ENCODE results near the gene SETDB1.
A peak's percentile ranks its signal among the peaks of the same experiment; 100 is the strongest.
"Not testable (repeated sequence)": the region's sequence is repeated elsewhere in the genome, so short reads cannot be mapped to it uniquely, and the experiment has no call there.

Gene SETDB1

DNA sequence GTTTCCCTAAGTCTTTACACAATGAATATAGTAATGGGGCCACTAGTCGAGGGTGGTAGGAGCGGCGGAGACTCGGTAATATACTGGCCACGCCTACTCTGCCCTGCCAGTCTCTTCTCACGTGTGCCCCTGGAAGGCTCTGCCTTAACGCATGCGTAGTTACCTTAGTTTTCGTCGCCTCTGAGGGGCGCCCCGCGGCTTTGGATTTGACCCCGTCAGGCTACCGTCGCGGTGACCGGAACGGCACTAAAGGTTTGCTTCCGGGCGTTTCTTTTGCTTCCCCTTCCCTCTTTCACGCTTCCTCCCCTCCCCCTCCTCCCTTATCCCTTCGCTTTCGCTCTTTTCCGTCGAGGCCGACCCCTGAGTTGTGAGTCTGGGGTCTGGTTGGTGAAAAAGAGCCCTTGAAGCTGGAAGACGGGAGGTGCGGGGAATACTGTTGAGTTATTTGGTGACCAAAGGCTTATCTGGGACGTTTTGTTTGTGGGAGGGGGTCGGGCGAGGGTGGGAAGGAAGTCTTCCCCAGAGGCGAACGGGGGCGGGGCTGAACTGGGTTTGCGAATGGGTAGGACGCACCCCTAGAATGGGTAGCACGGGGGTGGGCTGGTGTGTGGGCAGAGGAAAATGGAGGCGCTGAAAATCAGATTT is at the start of gene SETDB1:
TSS of gene SETDB1 (plus strand) at position 267 of the 645 bp plus-strand sequence. CDS start 1,352 bp downstream, outside the sequence.
- DNase-seq: peak; percentile 99
- in situ Hi-C loops (cut with HindIII; ENCODE audit: low pct_ligation_motif_present, low pct_unique_long_range_greater_than_20kb, low sequenced_read_pairs): no loop called here

DNA sequence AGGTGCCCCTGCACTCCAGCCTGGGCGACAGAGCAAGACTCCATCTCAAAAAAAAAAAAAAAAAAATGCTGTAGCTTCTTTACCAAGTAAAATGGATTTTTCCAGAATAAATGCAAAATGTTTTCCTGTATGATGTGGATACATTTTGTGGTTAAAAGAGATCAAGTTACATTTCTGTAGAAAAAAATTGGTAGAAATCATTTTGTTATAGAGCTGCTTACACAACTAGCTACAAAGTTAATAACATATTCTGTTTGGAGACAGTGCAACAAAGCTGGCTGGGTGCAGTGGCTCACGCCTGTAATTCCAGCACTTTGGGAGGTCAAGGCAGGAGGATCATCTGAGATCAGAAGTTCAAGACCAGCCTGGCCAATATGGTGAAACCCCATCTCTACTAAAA is 47.2 kb upstream of the SETDB1 start:
- DNase-seq; in situ Hi-C loops (cut with HindIII; ENCODE audit: low pct_ligation_motif_present, low pct_unique_long_range_greater_than_20kb, low sequenced_read_pairs): not testable (repeated sequence)

DNA sequence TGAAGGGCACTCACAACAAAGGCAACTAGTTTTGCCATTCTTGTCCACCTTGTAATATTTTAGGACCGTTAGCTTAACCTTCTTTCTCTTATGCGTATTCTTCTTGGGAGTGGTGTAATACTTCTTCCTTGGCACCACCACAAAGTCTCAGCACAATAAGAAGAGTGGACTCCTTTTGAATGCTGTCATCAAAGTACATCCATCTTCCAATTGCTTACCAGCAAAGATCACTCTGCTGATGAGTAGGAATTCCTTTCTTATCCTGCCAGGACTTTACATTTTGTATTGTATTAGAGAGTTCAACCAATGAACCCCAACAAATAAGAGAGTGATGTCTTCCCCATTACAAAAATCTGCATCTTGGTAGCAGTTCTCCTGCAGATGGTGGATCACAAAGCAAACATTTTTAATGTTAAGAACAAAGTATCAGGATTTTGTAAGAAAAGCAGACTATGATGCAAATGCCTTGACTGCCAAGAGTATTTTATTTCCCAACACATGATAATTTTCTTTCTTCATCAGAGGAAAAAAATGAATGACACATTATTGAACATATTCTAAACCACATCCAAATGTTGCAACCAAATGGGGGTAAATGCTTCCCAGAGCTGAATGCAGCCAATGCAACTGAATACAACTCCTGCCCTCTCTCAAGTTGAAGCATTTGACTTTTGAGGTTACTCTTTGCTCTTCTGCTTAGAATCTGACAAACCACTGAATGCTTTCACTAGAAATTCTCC is 44.7 kb upstream of the SETDB1 start:
- no peak for DNase-seq
- in situ Hi-C loops (cut with HindIII; ENCODE audit: low pct_ligation_motif_present, low pct_unique_long_range_greater_than_20kb, low sequenced_read_pairs): no loop called here

DNA sequence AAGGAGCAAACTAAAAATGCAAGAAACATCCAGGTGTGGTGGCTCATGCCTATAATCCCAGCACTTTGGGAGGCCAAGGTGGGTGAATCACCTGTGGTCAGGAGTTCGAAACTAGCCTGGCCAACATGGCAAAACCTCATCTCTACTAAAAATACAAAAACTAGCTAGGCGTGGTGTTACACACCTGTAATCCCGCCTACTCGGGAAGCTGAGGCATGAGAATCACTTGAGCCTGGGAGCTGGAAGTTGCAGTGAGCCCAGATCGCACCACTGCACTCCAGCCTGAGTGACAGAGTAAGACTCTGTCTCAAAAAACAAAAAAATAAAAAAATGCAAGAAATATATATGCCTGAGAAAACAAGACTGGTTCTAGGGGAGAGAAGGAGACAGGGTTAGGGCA is 43.0 kb upstream of the SETDB1 start:
- DNase-seq; in situ Hi-C loops (cut with HindIII; ENCODE audit: low pct_ligation_motif_present, low pct_unique_long_range_greater_than_20kb, low sequenced_read_pairs): not testable (repeated sequence)

DNA sequence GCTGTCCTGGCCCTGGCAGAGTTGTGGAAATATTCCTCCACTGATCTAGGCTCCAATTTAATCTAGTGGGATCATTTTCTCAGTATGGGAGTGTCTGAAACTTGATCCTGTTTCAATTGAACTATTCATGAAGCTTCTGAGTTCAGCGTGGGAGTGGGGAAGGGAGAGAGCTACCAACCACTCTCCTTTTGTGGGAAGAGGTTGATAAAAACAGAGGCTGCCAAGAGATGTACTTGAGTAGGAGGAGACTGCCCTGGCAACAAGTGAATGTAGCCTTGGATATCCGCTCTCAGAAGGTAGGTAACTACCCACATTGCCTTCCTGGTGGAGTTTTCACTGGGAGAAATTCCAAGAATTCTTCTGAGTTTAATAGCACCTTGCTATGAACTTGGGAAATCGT is 39.1 kb upstream of the SETDB1 start, which contains the start of gene CTXND2:
TSS of gene CTXND2 (plus strand) at position 119 of the 400 bp plus-strand sequence. CDS start 25,179 bp downstream, outside the sequence.
- in situ Hi-C loops (cut with HindIII; ENCODE audit: low pct_ligation_motif_present, low pct_unique_long_range_greater_than_20kb, low sequenced_read_pairs): no loop called here
- DNase-seq: no peak

DNA sequence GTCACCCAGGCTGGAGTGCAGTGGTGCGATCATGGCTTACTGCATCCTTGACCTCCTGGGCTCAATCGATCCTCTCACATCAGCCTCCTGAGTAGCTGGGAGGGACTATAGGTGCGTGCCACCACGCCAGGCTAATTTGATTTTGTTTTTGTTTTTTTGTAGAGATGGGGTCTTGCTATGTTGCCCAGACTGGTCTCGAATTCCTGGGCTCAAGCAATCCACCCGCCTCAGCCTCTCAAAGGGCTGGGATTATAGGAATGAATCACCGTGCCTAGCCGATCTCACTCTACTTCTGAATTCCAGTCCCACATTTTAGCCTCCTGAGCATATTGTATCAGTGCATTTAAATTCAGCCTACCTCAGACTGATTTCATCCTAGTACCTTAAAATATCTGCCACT is 37.4 kb upstream of the SETDB1 start:
- in situ Hi-C loops (cut with HindIII; ENCODE audit: low pct_ligation_motif_present, low pct_unique_long_range_greater_than_20kb, low sequenced_read_pairs): no loop called here

DNA sequence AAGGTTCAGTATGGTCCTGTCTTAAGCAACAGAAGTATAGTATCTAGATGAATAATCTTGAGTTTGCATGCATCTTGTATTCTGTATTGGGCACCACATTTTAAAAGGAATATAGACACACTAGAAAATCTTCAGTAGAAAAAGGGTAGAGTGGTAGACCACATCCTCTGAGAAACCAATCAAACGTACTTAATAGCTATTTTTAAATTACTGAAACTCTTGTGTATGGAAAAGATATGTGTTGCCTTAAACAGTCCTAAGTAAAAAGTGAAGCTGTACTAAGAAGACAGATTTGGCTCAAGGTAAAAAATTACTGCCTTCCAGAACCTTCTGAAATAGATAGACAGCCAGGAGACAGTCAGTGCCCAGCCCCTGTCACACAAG is 36.1 kb upstream of the SETDB1 start:
- in situ Hi-C loops (cut with HindIII; ENCODE audit: low pct_ligation_motif_present, low pct_unique_long_range_greater_than_20kb, low sequenced_read_pairs): no loop called here

More for the DNA sequence above, 37.4 kb upstream of the SETDB1 start:
- no peak for DNase-seq

DNA sequence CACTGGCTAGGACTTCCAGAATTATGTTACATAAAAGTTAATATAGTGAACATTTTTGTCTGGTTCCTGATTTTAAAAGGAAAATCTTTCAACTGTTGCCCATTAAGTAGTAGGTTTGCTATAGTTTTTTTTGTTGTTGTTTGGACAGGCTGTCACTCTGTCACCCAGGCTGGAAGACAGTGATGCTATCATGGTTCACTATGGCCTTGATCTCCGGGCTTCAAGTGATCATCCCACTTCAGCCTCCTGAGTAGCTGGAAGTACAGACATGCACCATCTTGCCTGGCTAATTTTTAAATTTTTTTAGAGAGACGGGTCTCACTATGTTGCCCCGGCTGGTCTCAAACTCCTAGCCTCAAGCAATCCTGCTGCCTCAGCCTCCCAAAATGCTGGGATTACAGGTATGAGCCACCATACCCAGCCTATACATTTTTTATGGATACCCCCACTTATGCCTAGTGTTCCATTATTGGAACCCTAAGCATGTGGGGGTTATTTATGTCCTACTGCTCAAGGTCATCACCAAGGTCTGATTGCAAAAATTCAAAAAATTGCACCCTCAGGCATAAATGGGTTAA is 32.7 kb upstream of the SETDB1 start:
- DNase-seq: no peak
- in situ Hi-C loops (cut with HindIII; ENCODE audit: low pct_ligation_motif_present, low pct_unique_long_range_greater_than_20kb, low sequenced_read_pairs): no loop called here

More for the DNA sequence above, 36.1 kb upstream of the SETDB1 start:
- DNase-seq: no peak

DNA sequence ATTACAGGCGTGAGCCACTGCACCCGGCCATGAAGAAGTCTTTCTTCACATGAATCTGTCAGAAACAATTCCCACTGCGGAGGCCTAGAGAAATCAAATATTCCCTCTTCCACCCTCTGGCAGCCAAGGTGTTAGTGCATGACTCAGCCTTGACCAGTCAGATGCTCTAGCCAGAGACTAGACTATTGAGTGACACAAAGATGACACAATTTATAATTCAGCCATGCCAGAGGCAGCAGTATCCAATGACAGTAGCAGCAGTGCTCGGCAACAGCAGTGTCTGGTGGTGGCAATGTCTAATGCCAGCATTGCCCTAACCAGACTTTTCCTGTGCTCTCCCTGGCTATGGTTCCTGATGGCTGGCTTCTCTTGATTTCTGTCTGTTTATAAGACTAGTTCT is 30.5 kb upstream of the SETDB1 start:
- DNase-seq: peak; percentile 29

DNA sequence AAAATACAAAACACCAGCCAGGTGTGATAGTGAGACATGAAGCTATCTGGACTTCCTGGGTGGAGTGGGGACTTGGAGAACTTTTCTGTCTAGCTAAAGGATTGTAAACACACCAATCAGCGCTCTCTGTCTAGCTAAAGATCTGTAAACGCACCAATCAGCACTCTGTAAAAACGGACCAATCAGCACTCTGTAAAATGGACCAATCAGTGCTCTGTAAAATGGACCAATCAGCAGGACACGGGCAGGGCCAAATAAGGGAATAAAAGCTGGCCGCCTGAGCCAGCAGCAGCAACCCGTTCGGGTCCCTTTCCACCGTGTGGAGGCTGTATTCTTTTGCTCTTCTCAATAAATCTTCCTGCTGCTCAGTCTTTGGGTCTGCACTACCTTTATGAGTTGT is 26.4 kb upstream of the SETDB1 start:
- in situ Hi-C loops (cut with HindIII; ENCODE audit: low pct_ligation_motif_present, low pct_unique_long_range_greater_than_20kb, low sequenced_read_pairs): not testable (repeated sequence)

More for the DNA sequence above, 30.5 kb upstream of the SETDB1 start:
- in situ Hi-C loops (cut with HindIII; ENCODE audit: low pct_ligation_motif_present, low pct_unique_long_range_greater_than_20kb, low sequenced_read_pairs): no loop called here

DNA sequence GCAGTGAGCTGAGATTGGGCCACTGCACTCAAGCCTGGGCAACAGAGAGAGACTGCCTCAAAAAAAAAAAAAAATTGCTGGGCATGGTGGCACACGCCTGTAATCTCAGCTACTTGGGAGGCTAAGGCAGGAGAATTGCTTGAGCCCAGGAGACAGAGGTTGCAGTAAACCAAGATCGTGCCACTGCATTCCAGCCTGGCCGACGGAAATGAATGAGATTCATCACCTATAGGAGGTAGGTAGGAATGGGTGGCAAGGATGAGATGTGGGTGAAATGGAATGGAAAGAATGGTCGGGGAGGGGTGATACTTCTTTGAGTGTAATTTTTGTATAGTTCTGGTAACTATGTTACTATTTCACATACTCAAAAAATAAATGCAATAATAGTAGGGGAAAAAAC is 23.8 kb upstream of the SETDB1 start:
- DNase-seq: no peak
- in situ Hi-C loops (cut with HindIII; ENCODE audit: low pct_ligation_motif_present, low pct_unique_long_range_greater_than_20kb, low sequenced_read_pairs): no loop called here

More for the DNA sequence above, 26.4 kb upstream of the SETDB1 start:
- DNase-seq: not testable (repeated sequence)

DNA sequence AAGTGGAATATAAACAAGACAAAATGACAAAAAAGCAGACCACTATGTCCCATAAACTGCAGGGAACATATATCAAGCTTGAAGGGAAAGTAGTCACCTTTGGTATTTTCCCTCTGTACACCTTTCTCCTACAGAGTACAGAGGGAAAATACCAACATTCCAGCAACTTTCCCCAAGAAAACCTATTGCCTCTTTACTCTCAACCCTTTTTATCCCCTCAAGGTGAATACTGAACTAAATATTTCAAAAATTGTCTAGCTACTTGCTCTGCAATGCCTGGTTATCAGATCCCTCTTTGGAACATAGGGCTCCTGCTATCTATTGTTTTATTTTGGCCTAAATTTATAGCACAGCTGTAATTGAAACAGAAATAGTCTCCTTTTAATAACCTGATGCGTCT is 23.4 kb upstream of the SETDB1 start:
- in situ Hi-C loops (cut with HindIII; ENCODE audit: low pct_ligation_motif_present, low pct_unique_long_range_greater_than_20kb, low sequenced_read_pairs): no loop called here
- DNase-seq: no peak

DNA sequence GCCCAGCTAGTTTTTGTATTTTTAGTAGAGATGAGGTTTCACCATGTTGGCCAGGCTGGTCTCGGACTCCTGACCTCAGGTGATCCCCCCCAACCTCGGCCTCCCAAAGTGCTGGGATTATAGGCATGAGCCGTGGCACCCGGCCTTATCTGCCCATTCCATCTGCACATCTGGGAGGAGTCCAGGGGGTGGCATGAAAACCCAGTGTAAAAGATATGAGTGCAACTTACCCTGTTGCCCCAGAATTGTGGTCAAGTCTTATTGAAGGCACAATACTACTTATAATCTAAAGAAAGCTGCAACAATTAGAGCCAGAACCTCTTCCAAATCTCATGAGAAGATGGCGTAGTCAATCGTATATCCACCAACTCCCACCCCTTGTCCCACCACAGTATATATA is 20.9 kb upstream of the SETDB1 start:
- in situ Hi-C loops (cut with HindIII; ENCODE audit: low pct_ligation_motif_present, low pct_unique_long_range_greater_than_20kb, low sequenced_read_pairs): no loop called here
- DNase-seq: no peak

DNA sequence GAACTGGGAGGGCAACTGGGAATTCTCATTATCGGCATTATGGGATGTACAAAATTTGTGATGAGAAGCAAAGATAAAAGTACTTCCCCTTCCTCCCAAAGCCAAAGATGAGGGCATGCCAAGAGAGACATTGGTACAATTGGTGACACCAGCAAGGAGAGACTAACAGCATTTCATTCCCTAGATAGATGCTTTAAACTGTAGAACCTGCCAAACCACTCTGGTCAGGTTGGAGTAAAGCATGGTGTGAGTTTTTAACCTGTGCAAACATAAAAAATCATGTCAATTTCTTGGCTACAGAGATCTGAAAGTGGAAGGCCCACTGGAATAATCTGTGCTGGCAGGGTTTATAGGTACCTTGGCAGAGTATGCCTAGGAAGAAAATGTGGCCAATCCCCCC is 19.8 kb upstream of the SETDB1 start:
- in situ Hi-C loops (cut with HindIII; ENCODE audit: low pct_ligation_motif_present, low pct_unique_long_range_greater_than_20kb, low sequenced_read_pairs): no loop called here
- no peak for DNase-seq

DNA sequence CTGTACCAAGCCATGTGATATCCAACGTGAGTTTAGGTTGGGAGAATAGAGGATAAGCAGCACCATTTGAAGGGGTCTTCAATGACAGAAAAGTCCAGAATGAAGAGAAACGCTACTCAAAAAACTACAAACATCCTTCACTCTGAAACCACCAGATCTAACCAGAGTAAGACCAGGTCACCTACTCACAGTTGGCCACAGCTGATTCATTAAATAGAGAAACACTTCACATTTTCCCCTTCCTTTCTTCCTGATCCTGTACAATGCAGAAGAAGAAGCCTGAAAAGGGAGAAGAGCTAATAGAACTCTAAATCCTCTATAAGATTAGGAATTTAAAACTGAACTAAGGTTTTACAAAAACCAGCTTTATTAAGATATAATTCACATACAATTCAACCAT is 19.4 kb upstream of the SETDB1 start:
- DNase-seq: no peak
- in situ Hi-C loops (cut with HindIII; ENCODE audit: low pct_ligation_motif_present, low pct_unique_long_range_greater_than_20kb, low sequenced_read_pairs): no loop called here

DNA sequence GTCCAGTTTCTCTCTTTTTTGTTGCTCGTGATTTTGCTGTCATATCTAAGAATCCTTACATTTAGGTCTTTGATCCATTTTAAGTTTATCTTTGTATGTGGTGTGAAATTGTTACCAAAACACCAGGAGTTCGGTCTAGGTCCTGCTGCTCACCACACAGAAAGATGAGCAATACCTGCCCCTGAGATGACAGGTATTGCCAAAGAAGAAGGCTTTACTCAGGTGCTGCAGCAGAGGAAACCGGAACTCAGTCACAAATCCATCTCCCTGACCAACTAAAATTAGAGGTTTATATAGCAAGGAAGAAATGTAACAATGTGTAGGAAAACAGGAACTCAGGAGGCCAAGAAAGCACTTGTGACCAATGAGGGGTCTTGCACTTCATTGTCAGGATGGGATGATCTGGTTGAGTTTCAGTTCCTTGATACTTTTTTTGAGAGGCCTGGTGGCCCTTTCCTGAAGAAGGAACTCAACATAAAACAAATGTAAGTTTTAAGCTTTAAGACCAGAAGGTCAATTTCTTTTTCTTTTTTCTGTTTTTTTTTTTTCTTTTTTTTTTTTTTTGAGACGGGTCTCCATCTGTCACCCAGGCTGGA is 16.5 kb upstream of the SETDB1 start:
- no peak for DNase-seq

DNA sequence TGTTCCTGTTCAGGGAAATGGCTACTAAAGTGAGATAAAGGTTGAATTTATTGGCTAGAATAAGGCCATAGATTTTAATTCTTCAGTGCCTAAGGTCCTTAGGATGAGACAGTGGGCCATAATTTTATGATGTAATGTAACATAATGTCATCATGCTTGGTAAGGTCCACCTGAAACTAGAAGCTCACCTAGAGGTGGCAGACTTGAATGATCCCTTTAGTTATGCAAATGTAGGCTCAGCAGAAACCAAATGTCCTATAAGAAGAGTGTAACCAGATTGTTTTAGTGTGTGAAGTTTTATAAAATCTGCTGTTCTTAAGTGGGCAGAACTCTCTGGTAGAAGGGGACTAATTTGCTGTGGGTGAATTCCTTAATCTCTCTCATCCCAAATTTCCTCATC is 13.5 kb upstream of the SETDB1 start:
- no peak for DNase-seq
- in situ Hi-C loops (cut with HindIII; ENCODE audit: low pct_ligation_motif_present, low pct_unique_long_range_greater_than_20kb, low sequenced_read_pairs): no loop called here

More for the DNA sequence above, 16.5 kb upstream of the SETDB1 start:
- in situ Hi-C loops (cut with HindIII; ENCODE audit: low pct_ligation_motif_present, low pct_unique_long_range_greater_than_20kb, low sequenced_read_pairs): no loop called here

DNA sequence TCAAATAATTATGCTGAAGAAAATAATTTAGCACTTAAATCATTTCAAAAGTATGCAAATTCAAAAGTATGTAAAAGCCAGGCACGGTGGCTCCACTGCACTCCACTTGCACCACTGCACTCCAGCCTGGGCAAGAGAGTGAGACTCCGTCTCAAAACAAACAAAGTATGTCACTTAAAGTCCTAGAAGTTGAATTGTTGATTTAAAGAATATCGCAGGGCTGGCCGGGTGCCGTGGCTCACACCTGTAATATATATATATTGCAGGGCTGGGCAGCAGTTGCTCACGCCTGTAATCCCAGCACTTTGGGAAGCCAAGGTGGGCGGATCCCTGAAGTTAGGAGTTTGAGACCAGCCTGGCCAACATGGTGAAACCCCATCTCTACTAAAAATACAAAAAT is 8.8 kb upstream of the SETDB1 start:
- in situ Hi-C loops (cut with HindIII; ENCODE audit: low pct_ligation_motif_present, low pct_unique_long_range_greater_than_20kb, low sequenced_read_pairs): no loop called here
- no peak for DNase-seq

DNA sequence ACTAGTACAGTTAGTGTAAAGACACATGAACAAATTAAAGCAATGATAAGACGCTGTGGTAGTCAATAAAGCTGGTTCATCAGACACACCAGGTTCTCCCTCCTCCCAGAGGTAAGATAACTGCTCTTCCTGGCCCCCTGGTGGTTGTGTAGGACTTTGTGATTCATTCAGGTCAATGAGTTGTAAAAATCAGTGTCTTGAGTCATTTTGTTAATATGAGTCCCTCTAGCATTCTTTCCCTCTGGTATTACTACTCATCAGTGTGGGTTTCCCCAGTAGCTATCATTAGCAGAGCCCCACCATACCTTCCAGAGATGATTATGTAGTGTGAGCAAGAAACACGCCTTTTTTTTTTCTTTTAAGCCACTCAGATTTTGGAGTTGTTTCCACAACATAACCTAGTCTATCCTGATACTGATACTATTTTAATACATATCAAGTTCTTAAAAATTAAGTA is 3.6 kb upstream of the SETDB1 start:
- in situ Hi-C loops (cut with HindIII; ENCODE audit: low pct_ligation_motif_present, low pct_unique_long_range_greater_than_20kb, low sequenced_read_pairs): no loop called here
- DNase-seq: peak; percentile 92

Measured in ACHN (cell line).